ENCODE data around the gene KANSL2. TPM values are rescaled to one million over a fixed set of nuclear protein-coding genes. Genes with fewer than 3 reads are reported as not detected.

The KANSL2 gene
- total RNA-seq, 1 experiment from 2014 or later, result 56.6 TPM

DNA sequence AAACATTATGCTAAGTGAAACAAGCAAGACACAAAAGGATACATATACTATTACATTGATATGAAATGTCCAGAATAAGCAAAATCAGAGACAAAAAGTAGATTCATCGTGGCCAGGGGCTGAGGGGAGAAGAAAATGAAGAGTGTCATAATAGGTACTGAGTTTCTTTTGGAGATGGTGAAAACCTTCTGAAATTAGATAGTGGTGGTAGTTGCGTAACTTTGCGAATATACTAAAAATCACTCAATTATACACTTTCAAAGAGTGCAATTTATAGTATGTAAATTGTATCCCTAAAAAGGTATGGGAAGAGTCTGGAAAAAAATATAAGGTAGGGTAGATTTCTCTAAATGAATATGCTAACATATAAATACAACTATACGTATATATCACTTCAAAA lies 22.2 kb downstream of the KANSL2 start:
- H2BK15ac ChIP-seq (ENCODE audit: low read depth, low read length), result no peak overlapping the region
- no peaks in the 10 kb centered on the region for H3K4me1 ChIP-seq (ENCODE audit: insufficient read depth, low read length)
- H2AK5ac ChIP-seq (ENCODE audit: insufficient read length, low read length), result no peak overlapping the region
- H3K79me2 ChIP-seq (ENCODE audit: insufficient read depth, low read length), result no peaks in the 10 kb centered on the region
- H4K20me1 ChIP-seq (ENCODE audit: control insufficient read depth, insufficient read depth, insufficient read length), result peaks cover 2% of the 10 kb centered on the region
- H2BK120ac ChIP-seq (ENCODE audit: low read depth, low read length, poor library complexity, severe bottlenecking), result no peak overlapping the region
- no peak overlapping the region for H3K4ac ChIP-seq (ENCODE audit: low read depth, low read length)
- TF ChIP-seq, protein P1, sequence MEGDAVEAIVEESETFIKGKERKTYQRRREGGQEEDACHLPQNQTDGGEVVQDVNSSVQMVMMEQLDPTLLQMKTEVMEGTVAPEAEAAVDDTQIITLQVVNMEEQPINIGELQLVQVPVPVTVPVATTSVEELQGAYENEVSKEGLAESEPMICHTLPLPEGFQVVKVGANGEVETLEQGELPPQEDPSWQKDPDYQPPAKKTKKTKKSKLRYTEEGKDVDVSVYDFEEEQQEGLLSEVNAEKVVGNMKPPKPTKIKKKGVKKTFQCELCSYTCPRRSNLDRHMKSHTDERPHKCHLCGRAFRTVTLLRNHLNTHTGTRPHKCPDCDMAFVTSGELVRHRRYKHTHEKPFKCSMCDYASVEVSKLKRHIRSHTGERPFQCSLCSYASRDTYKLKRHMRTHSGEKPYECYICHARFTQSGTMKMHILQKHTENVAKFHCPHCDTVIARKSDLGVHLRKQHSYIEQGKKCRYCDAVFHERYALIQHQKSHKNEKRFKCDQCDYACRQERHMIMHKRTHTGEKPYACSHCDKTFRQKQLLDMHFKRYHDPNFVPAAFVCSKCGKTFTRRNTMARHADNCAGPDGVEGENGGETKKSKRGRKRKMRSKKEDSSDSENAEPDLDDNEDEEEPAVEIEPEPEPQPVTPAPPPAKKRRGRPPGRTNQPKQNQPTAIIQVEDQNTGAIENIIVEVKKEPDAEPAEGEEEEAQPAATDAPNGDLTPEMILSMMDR (conservative IDR thresholded peaks at IDR 0.05), result no peak
- Mint-ChIP-seq H3K36me3 (ENCODE audit: insufficient read depth in 1 of 3, low read depth in 3 of 3) (peaks cover 43 to 79% (median 74%) of the 10 kb centered on the region in 3 experiments), H3K27ac (no peak overlapping the region), H3K4me3 (no peak overlapping the region), H3K9me3 (no peaks in the 10 kb centered on the region), H3K4me1 (no peaks in the 10 kb centered on the region), H3K27me3 (ENCODE audit: low read depth) (no peaks in the 10 kb centered on the region)
- no peak overlapping the region for H3K23ac ChIP-seq (ENCODE audit: insufficient read length, low read depth, low read length)
- WGBS (ENCODE audit: extremely low coverage, insufficient read length, low lambda C conversion rate), result no CpG with 5 or more reads among the region's 4 CpGs
- no peak overlapping the region for H3K14ac ChIP-seq (ENCODE audit: insufficient read depth, low read length)
- DNase-seq, result no peak
- H2BK5ac ChIP-seq (ENCODE audit: insufficient read length, low read length), result no peak overlapping the region
- H3K27ac ChIP-seq (ENCODE audit: insufficient read length, low read depth, low read length), result no peak overlapping the region
- H3K9me3 ChIP-seq (ENCODE audit: control insufficient read depth, low read depth, low read length), result no peaks in the 10 kb centered on the region
- no peak overlapping the region for H4K8ac ChIP-seq (replicated peaks; ENCODE audit: insufficient read length, low read depth, low read length)
- H3K9ac ChIP-seq (ENCODE audit: extremely low read depth, insufficient read length, low read length), result no peak overlapping the region
- no peaks in the 10 kb centered on the region for H3K27me3 ChIP-seq (ENCODE audit: insufficient read depth, low read length)
- no peak overlapping the region for H4K5ac ChIP-seq (ENCODE audit: insufficient read length, low read depth, low read length)
- H3K79me1 ChIP-seq (ENCODE audit: insufficient read depth, low read depth, low read length, poor library complexity, severe bottlenecking), result peaks cover 8% of the 10 kb centered on the region
- H3T11ph ChIP-seq (ENCODE audit: low read length), result no peak overlapping the region
- no peak overlapping the region for H4K91ac ChIP-seq (ENCODE audit: insufficient read length, low read depth, low read length)
- no peak overlapping the region for H3K56ac ChIP-seq (ENCODE audit: insufficient read length, low read depth, low read length)
- no peak overlapping the region for H3K18ac ChIP-seq (ENCODE audit: insufficient read length, low read depth, low read length)
- no peaks in the 10 kb centered on the region for H3K23me2 ChIP-seq (ENCODE audit: insufficient read length, low read depth, low read length, poor library complexity, severe bottlenecking)
- H2BK20ac ChIP-seq (ENCODE audit: low read depth, low read length, poor library complexity, severe bottlenecking), result no peak overlapping the region
- H2BK12ac ChIP-seq (ENCODE audit: insufficient read length, low read depth, low read length), result no peak overlapping the region
- no peak overlapping the region for H2AFZ ChIP-seq (ENCODE audit: low read length)
- no peak overlapping the region for H3K4me2 ChIP-seq (ENCODE audit: insufficient read depth, insufficient read length, low read length)

Data from H9 (cell line).